GM21390 (cell line): ENCODE results near the gene TUBG1.

Experiments
- ATAC-seq: cut with Tn5 transposase; IDR thresholded peaks from one replicate; pipeline ENCODE4 v1.9.1; 2021; ENCODE audit not compliant: unreplicated experiment

TUBG1 gene

GRCh38 chr17:42609182-42609813 is at the start of gene TUBG1, which contains the start of gene RETREG3:
Gene TUBG1 (plus strand): TSS chr17:42609683. CDS start chr17:42609738, 55 bp downstream.
Gene RETREG3 (minus strand): TSS chr17:42609374. CDS start chr17:42609324, 50 bp downstream.
- ATAC-seq: peak; percentile 82

- no peak for ATAC-seq
Observed at GRCh38 chr17:42560246-42560645, 49.2 kb upstream of the TUBG1 start.

GRCh38 chr17:42561897-42562387 is 47.5 kb upstream of the TUBG1 start, which contains the start of gene COASY:
Gene COASY (plus strand): TSS chr17:42562148. CDS start chr17:42562623, 475 bp downstream.
- no peak for ATAC-seq

GRCh38 chr17:42562388-42563142 is 46.9 kb upstream of the TUBG1 start:
- no peak for ATAC-seq

- ATAC-seq: no peak
Observed at GRCh38 chr17:42563143-42563509, 46.4 kb upstream of the TUBG1 start.

GRCh38 chr17:42563543-42563942 is 45.9 kb upstream of the TUBG1 start:
- no peak for ATAC-seq

GRCh38 chr17:42563950-42564349 is 45.5 kb upstream of the TUBG1 start:
- no peak for ATAC-seq

GRCh38 chr17:42564815-42565522 is 44.5 kb upstream of the TUBG1 start:
- ATAC-seq: no peak

GRCh38 chr17:42565523-42566214 is 43.8 kb upstream of the TUBG1 start:
- ATAC-seq: no peak

- ATAC-seq: no peak
Observed at GRCh38 chr17:42566215-42566882, 43.1 kb upstream of the TUBG1 start.

- no peak for ATAC-seq
Observed at GRCh38 chr17:42566883-42567573, 42.5 kb upstream of the TUBG1 start, which contains the start of gene MLX. Gene MLX (plus strand): TSS chr17:42567100. CDS start chr17:42567125, 25 bp downstream.

GRCh38 chr17:42568341-42569111 is 41.0 kb upstream of the TUBG1 start:
- ATAC-seq: no peak

GRCh38 chr17:42571435-42572225 is 37.9 kb upstream of the TUBG1 start:
- ATAC-seq: no peak

- ATAC-seq: no peak
Observed at GRCh38 chr17:42573095-42573494, 36.4 kb upstream of the TUBG1 start.

- ATAC-seq: no peak
Observed at GRCh38 chr17:42574463-42574862, 35.0 kb upstream of the TUBG1 start.

- no peak for ATAC-seq
Observed at GRCh38 chr17:42577140-42577531, 32.3 kb upstream of the TUBG1 start.

- ATAC-seq: peak; percentile 63
Observed at GRCh38 chr17:42577532-42578281, 31.8 kb upstream of the TUBG1 start, which contains the start of gene PSMC3IP. Gene PSMC3IP (minus strand): TSS chr17:42577729. CDS start chr17:42577686, 43 bp downstream.
